Ascending aorta (tissue), 2 donors: ENCODE measurements around the gene C15orf39. TPM values are rescaled to one million over a fixed set of nuclear protein-coding genes. Genes with fewer than 3 reads are reported as not detected.

Experiments used
- DNase-seq, 2 donors: peaks; one replicate each; pipeline ENCODE4 v3.0.0-alpha.2; 2019; ENCODE audit warnings: low spot score in 2 of 2
- H3K27ac ChIP-seq, 2 donors: fragments of 200-600 bp; sonication (generic); one replicate each; pipeline ENCODE4 v1.5.1; 2016 to 2017; ENCODE audit warnings: mild to moderate bottlenecking in 1 of 2
- H3K27me3 ChIP-seq: fragments of 200-600 bp; sonication (generic); one replicate; pipeline ENCODE4 v1.5.1; 2017
- H3K36me3 ChIP-seq, 2 donors: fragments of 200-600 bp; sonication (generic); one replicate each; pipeline ENCODE4 v1.5.1; 2016
- H3K4me1 ChIP-seq, 2 donors: fragments of 200-600 bp; sonication (generic); one replicate each; pipeline ENCODE4 v1.5.1; 2016 to 2017; ENCODE audit warnings: mild to moderate bottlenecking in 1 of 2
- H3K4me3 ChIP-seq, 2 donors: fragments of 200-600 bp; sonication (generic); one replicate each; pipeline ENCODE4 v1.5.1; 2016 to 2017; ENCODE audit warnings: mild to moderate bottlenecking in 1 of 2
- H3K9me3 ChIP-seq, 2 donors: fragments of 200-600 bp; sonication (generic); one replicate each; pipeline ENCODE4 v1.5.1; 2016
- intact Hi-C: fragments of 100-400 bp; cut with DNase I; formaldehyde crosslinking; loops from one replicate; pipeline ENCODE4 v1.15.1; 2023
- total RNA-seq: library from RNA; depleted of rRNA; stranded (reverse); fragments of >200 nt; gene quantifications from one replicate; pipeline ENCODE4 v1.1.0, GENCODE V29; 2016
- TF ChIP-seq, protein P1 (sequence below), 3 experiments: fragments of 200-600 bp in 2 of 3; fragments of 450-650 bp in 1 of 3; sonication (generic) in 2 of 3; IDR thresholded peaks; one replicate each; pipeline ENCODE4 v1.5.1; 2016 to 2019; ENCODE audit warnings: antibody characterized with exemption in 3 of 3, mild to moderate bottlenecking in 1 of 3, moderate library complexity in 1 of 3

Gene C15orf39
- total RNA-seq, 1 donor from 2014 or later = 30.8 TPM

DNA sequence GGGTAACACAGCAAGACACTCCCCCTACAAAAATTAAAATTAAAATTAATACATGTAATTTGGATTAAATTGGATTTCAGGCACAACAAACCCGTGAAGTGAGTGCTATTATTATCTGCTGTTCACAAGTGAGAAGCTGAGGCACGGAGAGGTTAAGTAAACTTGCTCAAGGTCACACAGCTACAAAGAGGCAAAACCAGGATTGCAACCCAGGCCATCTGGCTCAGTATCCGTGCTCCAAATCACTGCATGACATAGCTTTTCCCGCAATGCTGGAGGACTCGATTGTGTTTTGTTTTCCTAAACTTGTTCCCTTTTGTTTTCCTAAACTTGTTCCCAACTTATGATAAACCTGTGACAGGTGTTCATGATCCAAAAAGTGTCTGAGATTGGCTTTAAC is 19.9 kb upstream of the C15orf39 start:
- H3K36me3 ChIP-seq = no peaks in the 10 kb centered on the region
- no peaks in the 10 kb centered on the region for H3K27me3 ChIP-seq
- H3K27ac ChIP-seq = no peak overlapping the region
- TF ChIP-seq, protein P1, sequence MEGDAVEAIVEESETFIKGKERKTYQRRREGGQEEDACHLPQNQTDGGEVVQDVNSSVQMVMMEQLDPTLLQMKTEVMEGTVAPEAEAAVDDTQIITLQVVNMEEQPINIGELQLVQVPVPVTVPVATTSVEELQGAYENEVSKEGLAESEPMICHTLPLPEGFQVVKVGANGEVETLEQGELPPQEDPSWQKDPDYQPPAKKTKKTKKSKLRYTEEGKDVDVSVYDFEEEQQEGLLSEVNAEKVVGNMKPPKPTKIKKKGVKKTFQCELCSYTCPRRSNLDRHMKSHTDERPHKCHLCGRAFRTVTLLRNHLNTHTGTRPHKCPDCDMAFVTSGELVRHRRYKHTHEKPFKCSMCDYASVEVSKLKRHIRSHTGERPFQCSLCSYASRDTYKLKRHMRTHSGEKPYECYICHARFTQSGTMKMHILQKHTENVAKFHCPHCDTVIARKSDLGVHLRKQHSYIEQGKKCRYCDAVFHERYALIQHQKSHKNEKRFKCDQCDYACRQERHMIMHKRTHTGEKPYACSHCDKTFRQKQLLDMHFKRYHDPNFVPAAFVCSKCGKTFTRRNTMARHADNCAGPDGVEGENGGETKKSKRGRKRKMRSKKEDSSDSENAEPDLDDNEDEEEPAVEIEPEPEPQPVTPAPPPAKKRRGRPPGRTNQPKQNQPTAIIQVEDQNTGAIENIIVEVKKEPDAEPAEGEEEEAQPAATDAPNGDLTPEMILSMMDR (IDR thresholded peaks at IDR 0.05) = no peak
- intact Hi-C loops = loop anchor here (2.0 kb wide), 1 partner anchor 31 kb away; no protein-coding TSS in a partner anchor
- H3K4me3 ChIP-seq = no peak overlapping the region
- peaks cover 14 to 29% of the 10 kb centered on the region in 2 donors for H3K4me1 ChIP-seq
- H3K9me3 ChIP-seq = no peaks in the 10 kb centered on the region
- no peak for DNase-seq

DNA sequence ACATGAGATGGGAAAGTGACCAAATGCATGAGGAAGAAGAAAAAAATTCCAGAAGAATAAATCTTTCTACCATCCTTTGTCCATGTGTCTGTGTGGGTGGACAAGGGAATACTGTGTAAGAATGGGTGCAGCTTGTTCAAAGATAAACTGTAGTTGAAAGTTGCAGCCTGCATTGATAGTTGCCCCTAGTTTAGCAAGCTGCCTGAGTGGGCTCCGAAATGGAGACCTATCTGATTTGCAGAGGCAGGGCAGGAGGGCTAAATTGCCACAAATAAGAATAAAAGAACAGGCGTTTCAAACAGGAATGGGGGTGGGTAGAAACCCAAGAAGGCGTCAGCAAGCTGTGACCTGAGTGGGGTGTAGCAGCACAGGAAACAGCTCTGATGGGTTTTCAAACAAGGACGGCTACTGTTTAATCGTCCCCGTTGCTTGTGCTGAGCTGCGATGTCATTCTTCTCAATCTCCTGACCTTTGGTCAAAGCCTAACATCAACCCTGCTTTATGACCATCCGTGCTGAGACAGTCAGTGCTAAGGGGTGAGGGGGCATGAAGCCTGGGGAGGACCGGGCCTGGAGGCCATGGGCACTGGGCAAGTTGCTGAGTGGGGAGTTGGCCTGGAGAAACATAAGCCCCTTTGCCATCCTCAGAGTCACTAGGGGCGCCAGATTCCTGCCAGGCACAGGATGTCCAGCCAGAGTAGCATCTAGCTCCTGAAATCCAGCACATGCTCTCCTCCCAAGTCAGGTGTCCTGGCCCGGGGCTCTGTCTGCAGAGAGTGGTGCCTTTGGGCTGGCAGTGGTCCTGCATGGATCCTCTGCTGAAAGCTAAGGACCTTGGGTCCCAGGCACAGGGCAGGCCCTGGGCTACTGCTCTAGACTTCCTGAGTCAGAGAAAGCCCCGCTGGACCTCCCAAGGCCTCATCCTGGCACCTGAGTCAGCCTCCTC is 19.2 kb upstream of the C15orf39 start:
- no peaks in the 10 kb centered on the region for H3K9me3 ChIP-seq
- peaks cover 12 to 28% of the 10 kb centered on the region in 2 donors for H3K4me1 ChIP-seq
- H3K27ac ChIP-seq = no peak overlapping the region
- H3K4me3 ChIP-seq = no peak overlapping the region
- H3K36me3 ChIP-seq = no peaks in the 10 kb centered on the region
- H3K27me3 ChIP-seq = no peaks in the 10 kb centered on the region
- no peak for DNase-seq
- TF ChIP-seq, protein P1 (IDR thresholded peaks at IDR 0.05) = no peak
- intact Hi-C loops = no loop called here

DNA sequence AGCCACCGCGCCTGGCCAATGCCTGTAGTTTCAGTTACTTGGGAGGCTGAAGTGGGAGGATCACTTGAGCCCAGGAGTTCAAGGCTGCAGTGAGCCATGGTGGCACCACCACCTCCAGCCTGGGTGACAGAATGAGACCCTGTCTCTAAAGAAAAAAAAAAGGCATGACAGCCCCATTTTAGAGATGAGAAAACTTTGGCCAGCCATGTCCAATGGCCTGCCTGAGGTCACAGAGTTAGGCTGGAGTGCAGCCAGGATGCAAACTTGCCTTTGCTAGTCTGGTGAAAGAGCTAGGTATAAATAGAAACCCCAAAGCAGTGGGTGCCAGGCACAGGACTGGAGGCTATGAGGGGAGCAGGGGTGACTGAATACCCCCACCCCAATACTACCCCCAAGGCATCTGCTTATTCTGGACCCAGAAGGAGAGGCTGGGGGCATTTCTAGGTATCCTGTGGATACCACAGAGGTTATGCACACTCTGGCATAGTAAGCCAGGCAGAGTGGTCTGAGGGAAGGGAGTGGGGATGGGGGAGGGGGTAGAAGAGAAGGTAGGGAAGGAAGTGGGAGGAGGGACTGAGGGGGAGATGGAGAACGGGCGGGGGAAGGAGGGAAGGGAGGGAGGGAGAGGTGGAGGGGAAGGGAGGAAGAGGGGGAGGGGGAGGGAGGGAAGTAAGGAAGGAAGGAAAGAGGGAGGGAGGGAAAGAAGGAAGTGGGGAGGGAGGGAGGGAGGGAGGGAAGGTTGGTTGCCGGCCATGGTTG is 16.2 kb upstream of the C15orf39 start:
- H3K27ac ChIP-seq = no peak overlapping the region
- DNase-seq = no peak
- no peaks in the 10 kb centered on the region for H3K27me3 ChIP-seq
- no peak overlapping the region for H3K4me3 ChIP-seq
- TF ChIP-seq, protein P1 (IDR thresholded peaks at IDR 0.05) = no peak
- peaks cover 0 to 3% of the 10 kb centered on the region in 2 donors for H3K4me1 ChIP-seq
- no peaks in the 10 kb centered on the region for H3K9me3 ChIP-seq
- H3K36me3 ChIP-seq = no peaks in the 10 kb centered on the region
- intact Hi-C loops = no loop called here

DNA sequence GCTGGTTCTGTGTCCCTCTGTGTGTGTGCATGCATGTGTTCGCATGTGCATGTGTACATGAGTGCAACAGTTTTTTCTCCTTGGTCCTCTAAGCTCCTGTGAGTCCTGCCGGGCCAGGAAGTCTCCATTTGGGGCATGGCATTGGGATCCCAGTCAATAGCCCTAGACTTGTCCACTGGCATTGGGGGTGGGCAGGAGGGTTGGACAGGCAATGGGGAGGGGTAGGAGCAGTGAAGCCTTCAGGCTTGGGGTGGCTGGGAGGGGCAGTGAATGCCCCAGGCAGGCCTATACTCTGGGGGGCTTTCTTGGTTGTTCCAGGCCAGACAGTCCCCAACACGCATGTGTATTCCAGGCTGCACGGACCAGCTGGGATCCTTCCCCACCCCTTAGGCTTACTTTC is 15.6 kb upstream of the C15orf39 start:
- no peak overlapping the region for H3K27ac ChIP-seq
- H3K9me3 ChIP-seq = no peaks in the 10 kb centered on the region
- H3K4me1 ChIP-seq = no peaks in the 10 kb centered on the region
- H3K36me3 ChIP-seq = no peaks in the 10 kb centered on the region
- no peaks in the 10 kb centered on the region for H3K27me3 ChIP-seq
- no peak overlapping the region for H3K4me3 ChIP-seq
- TF ChIP-seq, protein P1 (IDR thresholded peaks at IDR 0.05) = no peak
- no peak for DNase-seq
- intact Hi-C loops = no loop called here

DNA sequence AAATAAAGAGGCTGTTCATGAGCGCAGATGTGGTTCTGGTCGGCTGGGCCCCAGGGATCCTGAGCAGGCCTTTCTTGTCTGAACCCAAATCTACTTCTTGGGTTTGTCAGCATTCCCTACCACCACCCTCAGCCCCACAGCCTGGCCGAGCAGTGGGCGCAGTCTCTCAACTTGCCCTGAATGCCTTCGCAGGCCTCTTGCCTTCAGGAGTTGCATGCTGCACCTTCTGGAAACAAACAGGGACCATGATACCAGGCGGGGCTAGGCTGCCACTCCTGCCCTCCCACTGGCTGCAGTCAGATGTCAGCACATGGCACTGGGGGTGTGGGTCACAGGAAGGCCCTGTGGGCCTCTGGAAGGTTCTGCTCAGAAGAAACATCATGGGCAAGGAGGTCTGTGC is 13.2 kb upstream of the C15orf39 start:
- TF ChIP-seq, protein P1 (IDR thresholded peaks at IDR 0.05) = no peak
- intact Hi-C loops = no loop called here
- Histone ChIP-seq H3K4me1 (no peaks in the 10 kb centered on the region), H3K9me3 (no peaks in the 10 kb centered on the region), H3K36me3 (no peaks in the 10 kb centered on the region), H3K4me3 (no peak overlapping the region), H3K27me3 (no peaks in the 10 kb centered on the region), H3K27ac (no peak overlapping the region)
- no peak for DNase-seq
